ENCODE measurements around the gene MYT1.

MYT1 gene

GRCh38 chr20:64244281-64244805 is 80.1 kb downstream of the MYT1 start:
- Histone ChIP-seq H3K4me1 (ENCODE audit: insufficient read depth, low read length, severe bottlenecking) (peaks cover 9% of the 10 kb centered on the region), H3K9me2 (ENCODE audit: low read depth, low read length) (no peaks in the 10 kb centered on the region), H3K4me2 (ENCODE audit: low read length) (no peak overlapping the region), H3K27ac (ENCODE audit: low read depth, low read length, poor library complexity, severe bottlenecking) (no peak overlapping the region), H3K79me2 (ENCODE audit: insufficient read depth, low read length) (no peaks in the 10 kb centered on the region), H3K27me3 (ENCODE audit: insufficient read depth, low read length) (peaks cover 5% of the 10 kb centered on the region; the same call in 1 of the 2 replicates), H4K20me1 (ENCODE audit: insufficient read depth, low read length) (no peaks in the 10 kb centered on the region), H3K9me3 (ENCODE audit: low read length) (no peaks in the 10 kb centered on the region), H3K36me3 (ENCODE audit: insufficient read depth, low read length) (no peaks in the 10 kb centered on the region), H2AFZ (ENCODE audit: low read length) (no peak overlapping the region), H3F3A (ENCODE audit: insufficient read depth, low read length) (no peaks in the 10 kb centered on the region), H3K9ac (ENCODE audit: low read length) (no peak overlapping the region), H3K4me3 (ENCODE audit: low read depth, low read length, poor library complexity, severe bottlenecking) (no peak overlapping the region)
- no peak for TF ChIP-seq CTCF (IDR thresholded peaks at IDR 0.05; ENCODE audit: low read length)
- no peak for TF ChIP-seq EZH2 (IDR thresholded peaks at IDR 0.05; ENCODE audit: borderline replicate concordance, low read length)

GRCh38 chr20:64244870-64245603 is 80.8 kb downstream of the MYT1 start:
- H3K36me3 ChIP-seq (ENCODE audit: insufficient read depth, low read length): no peaks in the 10 kb centered on the region
- H3K9me3 ChIP-seq (ENCODE audit: low read length): no peaks in the 10 kb centered on the region
- H3F3A ChIP-seq (ENCODE audit: insufficient read depth, low read length): no peaks in the 10 kb centered on the region
- H3K4me1 ChIP-seq (ENCODE audit: insufficient read depth, low read length, severe bottlenecking): peaks cover 9% of the 10 kb centered on the region
- H3K9me2 ChIP-seq (ENCODE audit: low read depth, low read length): no peaks in the 10 kb centered on the region
- no peaks in the 10 kb centered on the region for H3K79me2 ChIP-seq (ENCODE audit: insufficient read depth, low read length)
- no peak overlapping the region for H3K4me2 ChIP-seq (ENCODE audit: low read length)
- peaks cover 5% of the 10 kb centered on the region; the same call in 1 of the 2 replicates for H3K27me3 ChIP-seq (ENCODE audit: insufficient read depth, low read length)
- no peak overlapping the region for H3K9ac ChIP-seq (ENCODE audit: low read length)
- no peak overlapping the region for H2AFZ ChIP-seq (ENCODE audit: low read length)
- H3K4me3 ChIP-seq (ENCODE audit: low read depth, low read length, poor library complexity, severe bottlenecking): no peak overlapping the region
- TF ChIP-seq CTCF (IDR thresholded peaks at IDR 0.05; ENCODE audit: low read length): no peak
- no peaks in the 10 kb centered on the region for H4K20me1 ChIP-seq (ENCODE audit: insufficient read depth, low read length)
- no peak overlapping the region for H3K27ac ChIP-seq (ENCODE audit: low read depth, low read length, poor library complexity, severe bottlenecking)

- peaks cover 5% of the 10 kb centered on the region; the same call in 1 of the 2 replicates for H3K27me3 ChIP-seq (ENCODE audit: insufficient read depth, low read length)
- no peaks in the 10 kb centered on the region for H3K79me2 ChIP-seq (ENCODE audit: insufficient read depth, low read length)
- no peak overlapping the region for H2AFZ ChIP-seq (ENCODE audit: low read length)
- no peak overlapping the region for H3K4me3 ChIP-seq (ENCODE audit: low read depth, low read length, poor library complexity, severe bottlenecking)
- TF ChIP-seq EZH2 (IDR thresholded peaks at IDR 0.05; ENCODE audit: borderline replicate concordance, low read length) (no peak), CTCF (IDR thresholded peaks at IDR 0.05; ENCODE audit: low read length) (no peak)
- H3K36me3 ChIP-seq (ENCODE audit: insufficient read depth, low read length): no peaks in the 10 kb centered on the region
- no peak overlapping the region for H3K9ac ChIP-seq (ENCODE audit: low read length)
- H3F3A ChIP-seq (ENCODE audit: insufficient read depth, low read length): no peaks in the 10 kb centered on the region
- H3K9me2 ChIP-seq (ENCODE audit: low read depth, low read length): no peaks in the 10 kb centered on the region
- no peaks in the 10 kb centered on the region for H4K20me1 ChIP-seq (ENCODE audit: insufficient read depth, low read length)
- peaks cover 9% of the 10 kb centered on the region for H3K4me1 ChIP-seq (ENCODE audit: insufficient read depth, low read length, severe bottlenecking)
- no peaks in the 10 kb centered on the region for H3K9me3 ChIP-seq (ENCODE audit: low read length)
- H3K4me2 ChIP-seq (ENCODE audit: low read length): no peak overlapping the region
- no peak overlapping the region for H3K27ac ChIP-seq (ENCODE audit: low read depth, low read length, poor library complexity, severe bottlenecking)
Measured at GRCh38 chr20:64245746-64246595, 81.7 kb downstream of the MYT1 start.

Data from OCI-LY1 (cell line).